Esophagus squamous epithelium (tissue), 5 donors: ENCODE measurements around the gene TFCP2L1. TPM values are rescaled to one million over a fixed set of nuclear protein-coding genes. Genes with fewer than 3 reads are reported as not detected.

Experiments
- DNase-seq: peaks from one replicate; lab custom pipeline; 2025; lab: John Stamatoyannopoulos, UW
- H3K27ac ChIP-seq, 4 donors: fragments of 200-600 bp; sonication (generic); one replicate each; pipeline ENCODE4 v1.5.1; 2016 to 2019; ENCODE audit warnings: mild to moderate bottlenecking in 1 of 4
- H3K27me3 ChIP-seq, 4 donors: fragments of 200-600 bp; sonication (generic); 1 replicate in 3 of 4; 2 replicates in 1 of 4; pipeline versions ENCODE4 v1.5.1 to v1.6.0; 2017 to 2021; ENCODE audit warnings: antibody characterized with exemption in 1 of 4
- H3K36me3 ChIP-seq, 3 donors: fragments of 200-600 bp; sonication (generic); one replicate each; pipeline ENCODE4 v1.5.1; 2016 to 2019
- H3K4me1 ChIP-seq, 3 donors: fragments of 200-600 bp; sonication (generic); one replicate each; pipeline ENCODE4 v1.5.1; 2017 to 2019
- H3K4me3 ChIP-seq, 4 donors: fragments of 200-600 bp; sonication (generic); 1 replicate in 3 of 4; 2 replicates in 1 of 4; pipeline ENCODE4 v1.5.1; 2016 to 2019; ENCODE audit warnings: mild to moderate bottlenecking in 2 of 4, moderate library complexity in 1 of 4
- H3K9me3 ChIP-seq, 3 donors: fragments of 200-600 bp; sonication (generic); one replicate each; pipeline ENCODE4 v1.5.1; 2016 to 2019
- POLR2A ChIP-seq, 4 donors: fragments of 450-650 bp; IDR thresholded peaks; one replicate each; pipeline ENCODE4 v1.6.1; 2017; ENCODE audit warnings: antibody characterized with exemption in 4 of 4, mild to moderate bottlenecking in 4 of 4, moderate library complexity in 3 of 4
- WGBS, 2 donors: methylation state at CpG; one replicate each; pipeline ENCODE4 v1.1.5; 2018; 5-methylcytosine and 5-hydroxymethylcytosine counted together
- intact Hi-C: fragments of 100-400 bp; cut with DNase I; formaldehyde crosslinking; loops from one replicate; pipeline ENCODE4 v1.15.0; 2022
- total RNA-seq, 4 donors: library from RNA; depleted of rRNA; stranded (reverse); fragments of >200 nt; gene quantifications; one replicate each; pipeline ENCODE4 v1.1.0, GENCODE V29; 2016
- TF ChIP-seq, protein P1 (sequence below), 6 experiments: fragments of 450-650 bp in 4 of 6; fragments of 200-600 bp in 2 of 6; sonication (generic) in 2 of 6; IDR thresholded peaks; one replicate each; pipeline ENCODE4 v1.5.1; 2016 to 2019; ENCODE audit warnings: antibody characterized with exemption in 6 of 6, mild to moderate bottlenecking in 4 of 6, moderate library complexity in 4 of 6
- donor health status: DM: yes; HTN: yes; CAD: no.

The TFCP2L1 gene
- total RNA-seq, 4 donors from 2014 or later, result 17.9 to 39.7 (median 24.0) TPM

DNA sequence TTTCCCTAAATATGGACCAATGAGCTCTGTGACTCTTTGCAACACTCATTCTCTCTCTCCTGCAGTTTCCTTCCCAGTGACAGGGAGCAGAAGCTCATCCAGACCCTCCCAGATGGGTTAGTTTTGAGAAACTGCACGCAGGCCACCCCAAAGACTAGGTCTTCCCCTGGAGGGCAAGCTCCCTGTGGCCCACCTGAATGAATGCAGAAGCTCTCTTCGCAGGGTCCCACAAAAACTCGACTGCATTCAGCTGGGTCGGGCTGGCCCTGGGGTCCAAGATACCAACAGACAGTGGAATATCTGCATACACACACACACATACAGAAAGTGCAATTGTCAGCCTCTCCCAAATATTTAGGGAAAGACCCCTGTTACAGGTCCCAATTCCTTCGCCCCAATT lies 37.0 kb downstream of the TFCP2L1 start:
- TF ChIP-seq, protein P1, sequence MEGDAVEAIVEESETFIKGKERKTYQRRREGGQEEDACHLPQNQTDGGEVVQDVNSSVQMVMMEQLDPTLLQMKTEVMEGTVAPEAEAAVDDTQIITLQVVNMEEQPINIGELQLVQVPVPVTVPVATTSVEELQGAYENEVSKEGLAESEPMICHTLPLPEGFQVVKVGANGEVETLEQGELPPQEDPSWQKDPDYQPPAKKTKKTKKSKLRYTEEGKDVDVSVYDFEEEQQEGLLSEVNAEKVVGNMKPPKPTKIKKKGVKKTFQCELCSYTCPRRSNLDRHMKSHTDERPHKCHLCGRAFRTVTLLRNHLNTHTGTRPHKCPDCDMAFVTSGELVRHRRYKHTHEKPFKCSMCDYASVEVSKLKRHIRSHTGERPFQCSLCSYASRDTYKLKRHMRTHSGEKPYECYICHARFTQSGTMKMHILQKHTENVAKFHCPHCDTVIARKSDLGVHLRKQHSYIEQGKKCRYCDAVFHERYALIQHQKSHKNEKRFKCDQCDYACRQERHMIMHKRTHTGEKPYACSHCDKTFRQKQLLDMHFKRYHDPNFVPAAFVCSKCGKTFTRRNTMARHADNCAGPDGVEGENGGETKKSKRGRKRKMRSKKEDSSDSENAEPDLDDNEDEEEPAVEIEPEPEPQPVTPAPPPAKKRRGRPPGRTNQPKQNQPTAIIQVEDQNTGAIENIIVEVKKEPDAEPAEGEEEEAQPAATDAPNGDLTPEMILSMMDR (IDR thresholded peaks at IDR 0.05), result no peak
- TF ChIP-seq POLR2A (IDR thresholded peaks at IDR 0.05), result no peak
- no peaks in the 10 kb centered on the region for H3K9me3 ChIP-seq
- H3K36me3 ChIP-seq, result peaks cover 0 to 67% (median 0%) of the 10 kb centered on the region in 3 donors
- 64 to 88% methylated on average over 3 of the region's 5 CpGs for WGBS, 2 donors
- intact Hi-C loops, result no loop called here
- H3K4me1 ChIP-seq, result no peaks in the 10 kb centered on the region
- no peak for DNase-seq
- no peaks in the 10 kb centered on the region for H3K27me3 ChIP-seq
- no peak overlapping the region for H3K4me3 ChIP-seq
- H3K27ac ChIP-seq, result no peak overlapping the region

DNA sequence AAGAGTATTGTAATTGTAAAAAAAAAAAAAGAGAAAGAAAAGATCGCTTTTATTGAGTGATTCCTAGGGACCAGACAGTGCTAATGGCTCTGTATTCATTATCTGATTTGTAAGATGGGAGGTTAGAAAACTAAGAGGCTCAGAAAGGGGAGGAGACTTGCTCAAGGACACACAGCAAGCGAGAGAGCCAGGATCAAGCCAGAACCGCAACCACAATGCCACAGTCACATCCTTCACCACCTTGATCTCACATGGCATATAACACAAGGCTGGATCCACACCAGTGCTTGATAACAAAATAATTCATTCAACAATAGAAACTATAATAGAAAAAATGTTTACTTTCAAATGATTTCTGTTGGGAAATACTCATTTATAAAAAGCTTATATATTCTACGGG lies 37.5 kb downstream of the TFCP2L1 start:
- Histone ChIP-seq H3K27ac (no peak overlapping the region), H3K36me3 (peaks cover 0 to 71% (median 0%) of the 10 kb centered on the region in 3 donors), H3K9me3 (no peaks in the 10 kb centered on the region), H3K4me3 (no peak overlapping the region), H3K4me1 (no peaks in the 10 kb centered on the region), H3K27me3 (no peaks in the 10 kb centered on the region)
- 77 to 83% methylated on average over 4 of the region's 4 CpGs for WGBS, 2 donors
- TF ChIP-seq, protein P1 (IDR thresholded peaks at IDR 0.05), result no peak
- no peak for TF ChIP-seq POLR2A (IDR thresholded peaks at IDR 0.05)
- DNase-seq, result no peak
- intact Hi-C loops, result no loop called here

DNA sequence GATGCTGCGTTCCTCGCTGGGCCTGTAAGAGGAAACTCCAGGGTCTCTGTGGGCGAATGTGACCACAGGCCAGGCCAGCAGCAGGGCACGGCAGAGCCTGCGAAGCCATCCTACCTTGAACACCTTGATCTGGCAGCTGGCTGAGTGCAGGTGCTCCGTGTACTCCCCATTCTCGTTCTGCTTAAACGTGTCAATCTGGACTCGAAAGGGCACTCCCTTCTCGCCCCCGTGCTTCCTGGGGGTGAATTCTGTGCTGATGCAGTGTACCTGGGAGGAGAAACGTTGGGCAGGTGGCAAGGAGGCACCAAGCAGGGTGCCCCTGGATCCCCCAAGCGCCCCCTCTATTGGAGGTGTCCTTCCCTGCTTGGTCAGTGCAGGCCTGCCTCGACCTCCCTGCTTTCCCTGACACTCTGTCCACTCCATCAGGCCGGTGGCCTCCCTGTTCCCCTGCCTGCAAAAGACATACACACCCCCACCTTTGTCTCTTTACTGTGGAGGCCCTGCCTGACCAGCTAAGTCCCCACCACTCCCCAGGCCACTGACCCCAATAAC lies 38.2 kb downstream of the TFCP2L1 start:
- Histone ChIP-seq H3K36me3 (peaks cover 0 to 79% (median 0%) of the 10 kb centered on the region in 3 donors), H3K27me3 (no peaks in the 10 kb centered on the region), H3K27ac (no peak overlapping the region), H3K9me3 (no peaks in the 10 kb centered on the region), H3K4me3 (no peak overlapping the region), H3K4me1 (no peaks in the 10 kb centered on the region)
- DNase-seq, result no peak
- intact Hi-C loops, result no loop called here
- TF ChIP-seq, protein P1 (IDR thresholded peaks at IDR 0.05), result no peak
- TF ChIP-seq POLR2A (IDR thresholded peaks at IDR 0.05), result no peak
- WGBS, 2 donors, result 75 to 77% methylated on average over 10 to 13 of the region's 15 CpGs

DNA sequence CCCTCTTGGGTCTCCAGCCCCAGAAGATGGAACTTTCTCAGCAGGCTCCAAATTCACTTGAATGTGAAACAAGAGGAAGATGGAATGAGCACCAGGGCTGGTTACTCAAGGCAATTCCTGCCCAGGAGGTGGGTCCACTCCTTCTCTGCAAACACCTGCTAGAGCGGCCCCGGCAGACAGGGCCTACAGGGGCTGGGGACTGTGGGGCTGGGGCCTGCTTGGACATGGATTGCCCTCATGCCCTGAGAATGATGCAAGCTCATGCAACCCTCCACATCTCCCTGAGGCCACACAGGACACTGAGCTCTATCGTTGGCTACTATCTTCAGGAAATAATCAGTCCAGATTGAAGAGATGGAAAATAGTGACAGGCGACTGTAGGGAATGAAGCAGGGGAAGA lies 39.1 kb downstream of the TFCP2L1 start:
- no peak overlapping the region for H3K27ac ChIP-seq
- intact Hi-C loops, result no loop called here
- H3K9me3 ChIP-seq, result no peaks in the 10 kb centered on the region
- H3K4me3 ChIP-seq, result no peak overlapping the region
- WGBS, 2 donors, result 67 to 92% methylated on average over 1 of the region's 4 CpGs
- no peaks in the 10 kb centered on the region for H3K27me3 ChIP-seq
- no peak for DNase-seq
- TF ChIP-seq, protein P1 (IDR thresholded peaks at IDR 0.05), result no peak
- no peaks in the 10 kb centered on the region for H3K4me1 ChIP-seq
- peaks cover 0 to 87% (median 0%) of the 10 kb centered on the region in 3 donors for H3K36me3 ChIP-seq

DNA sequence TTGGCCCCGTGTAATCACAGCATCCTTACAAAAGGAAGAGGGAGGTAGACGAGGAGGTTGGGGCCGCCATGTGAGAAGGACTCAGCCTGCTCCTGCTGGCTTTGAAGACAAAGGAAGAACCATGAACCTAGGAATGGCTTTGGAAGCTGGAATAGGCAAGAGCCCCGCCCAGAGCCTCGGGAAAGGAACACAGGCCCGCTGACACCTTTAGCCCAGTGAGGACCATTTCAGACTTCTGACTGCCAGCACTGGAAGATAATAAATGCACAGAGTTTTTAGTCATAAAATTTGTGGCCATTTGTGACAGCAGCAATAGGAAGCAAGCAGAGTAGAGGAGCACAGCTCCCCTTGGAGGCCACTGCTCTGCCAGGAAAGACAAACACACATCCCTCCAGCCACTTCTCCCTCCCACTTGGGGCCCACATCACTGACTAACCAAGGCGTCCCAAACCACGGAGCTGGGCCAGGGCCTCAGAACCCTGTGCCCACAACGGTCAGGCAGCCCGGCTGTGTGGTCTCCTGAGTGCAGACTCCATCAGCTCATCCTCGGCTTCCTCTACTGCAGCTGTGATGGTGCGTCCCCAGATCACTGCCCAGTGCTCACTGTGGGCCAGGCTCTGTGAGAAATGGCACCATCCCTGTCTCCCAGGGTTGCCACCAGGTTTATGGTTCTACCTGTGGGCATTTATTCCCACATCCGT lies 39.7 kb downstream of the TFCP2L1 start:
- H3K27me3 ChIP-seq, result no peaks in the 10 kb centered on the region
- peaks cover 0 to 94% (median 0%) of the 10 kb centered on the region in 3 donors for H3K36me3 ChIP-seq
- no peak for DNase-seq
- 74 to 85% methylated on average over 7 to 9 of the region's 13 CpGs for WGBS, 2 donors
- H3K4me1 ChIP-seq, result no peaks in the 10 kb centered on the region
- H3K27ac ChIP-seq, result no peak overlapping the region
- intact Hi-C loops, result no loop called here
- no peaks in the 10 kb centered on the region for H3K9me3 ChIP-seq
- H3K4me3 ChIP-seq, result no peak overlapping the region
- TF ChIP-seq, protein P1 (IDR thresholded peaks at IDR 0.05), result no peak
- no peak for TF ChIP-seq POLR2A (IDR thresholded peaks at IDR 0.05)
